Measurements from ENCODE around the gene PNPLA5.

The PNPLA5 gene

GRCh38 chr22:43895986-43896645, 4.3 kb upstream of the PNPLA5 start:
- H3K27ac ChIP-seq (ENCODE audit: low read length), result no peak overlapping the region
- H3K27me3 ChIP-seq (ENCODE audit: insufficient read depth, low read length, poor library complexity), result no peaks in the 10 kb centered on the region
- no peaks in the 10 kb centered on the region for H3K36me3 ChIP-seq (ENCODE audit: insufficient read depth, low read length)
- H2AFZ ChIP-seq (ENCODE audit: low read depth, low read length), result no peak overlapping the region
- no peaks in the 10 kb centered on the region for H3K4me1 ChIP-seq (ENCODE audit: insufficient read depth, low read length)
- TF ChIP-seq EZH2 (IDR thresholded peaks at IDR 0.05; ENCODE audit: borderline replicate concordance, low read depth, low read length, severe bottlenecking) (no peak), CTCF (IDR thresholded peaks at IDR 0.05; ENCODE audit: borderline replicate concordance, extremely low read depth, low read length, poor library complexity, severe bottlenecking) (no peak)
- H3K4me3 ChIP-seq (ENCODE audit: low read depth in 1 of 2, low read length in 2 of 2), result no peak overlapping the region
- H4K20me1 ChIP-seq (ENCODE audit: insufficient read depth, low read length), result peaks cover 17% of the 10 kb centered on the region
- H3K9ac ChIP-seq (ENCODE audit: low read depth, low read length), result no peak overlapping the region
- DNase-seq, result no peak
- H3K9me3 ChIP-seq (ENCODE audit: insufficient read depth, low read length, severe bottlenecking), result no peaks in the 10 kb centered on the region
- H3K79me2 ChIP-seq (ENCODE audit: insufficient read depth, low read length), result no peaks in the 10 kb centered on the region
- no peak overlapping the region for H3K4me2 ChIP-seq (ENCODE audit: insufficient read depth, low read length)
- no peak for ATAC-seq (ENCODE audit: insufficient read depth, low read depth)

GRCh38 chr22:43894122-43894521, 2.3 kb upstream of the PNPLA5 start:
- Histone ChIP-seq H3K79me2 (ENCODE audit: insufficient read depth, low read length) (no peaks in the 10 kb centered on the region), H3K4me2 (ENCODE audit: insufficient read depth, low read length) (no peak overlapping the region), H3K27ac (ENCODE audit: low read length) (no peak overlapping the region), H3K27me3 (ENCODE audit: insufficient read depth, low read length, poor library complexity) (no peaks in the 10 kb centered on the region), H4K20me1 (ENCODE audit: insufficient read depth, low read length) (peaks cover 17% of the 10 kb centered on the region; the same call in 1 of the 2 replicates), H3K4me1 (ENCODE audit: insufficient read depth, low read length) (no peaks in the 10 kb centered on the region), H3K4me3 (ENCODE audit: low read depth in 1 of 2, low read length in 2 of 2) (no peak overlapping the region), H3K36me3 (ENCODE audit: insufficient read depth, low read length) (no peaks in the 10 kb centered on the region), H2AFZ (ENCODE audit: low read depth, low read length) (no peak overlapping the region), H3K9me3 (ENCODE audit: insufficient read depth, low read length, severe bottlenecking) (no peaks in the 10 kb centered on the region), H3K9ac (ENCODE audit: low read depth, low read length) (no peak overlapping the region)
- TF ChIP-seq EZH2 (IDR thresholded peaks at IDR 0.05; ENCODE audit: borderline replicate concordance, low read depth, low read length, severe bottlenecking) (no peak), CTCF (IDR thresholded peaks at IDR 0.05; ENCODE audit: borderline replicate concordance, extremely low read depth, low read length, poor library complexity, severe bottlenecking) (no peak)
- DNase-seq (no peak), ATAC-seq (ENCODE audit: insufficient read depth, low read depth) (no peak)

GRCh38 chr22:43893266-43893665, 1.5 kb upstream of the PNPLA5 start:
- peaks cover 19% of the 10 kb centered on the region; the same call in 1 of the 2 replicates for H4K20me1 ChIP-seq (ENCODE audit: insufficient read depth, low read length)
- H3K4me2 ChIP-seq (ENCODE audit: insufficient read depth, low read length), result no peak overlapping the region
- ATAC-seq (ENCODE audit: insufficient read depth, low read depth) (no peak), DNase-seq (no peak)
- TF ChIP-seq CTCF (IDR thresholded peaks at IDR 0.05; ENCODE audit: borderline replicate concordance, extremely low read depth, low read length, poor library complexity, severe bottlenecking) (no peak), EZH2 (IDR thresholded peaks at IDR 0.05; ENCODE audit: borderline replicate concordance, low read depth, low read length, severe bottlenecking) (no peak)
- H3K9me3 ChIP-seq (ENCODE audit: insufficient read depth, low read length, severe bottlenecking), result no peaks in the 10 kb centered on the region
- no peaks in the 10 kb centered on the region for H3K27me3 ChIP-seq (ENCODE audit: insufficient read depth, low read length, poor library complexity)
- no peak overlapping the region for H3K9ac ChIP-seq (ENCODE audit: low read depth, low read length)
- H3K4me1 ChIP-seq (ENCODE audit: insufficient read depth, low read length), result no peaks in the 10 kb centered on the region
- H3K4me3 ChIP-seq (ENCODE audit: low read depth in 1 of 2, low read length in 2 of 2), result no peak overlapping the region
- H3K36me3 ChIP-seq (ENCODE audit: insufficient read depth, low read length), result no peaks in the 10 kb centered on the region
- no peak overlapping the region for H2AFZ ChIP-seq (ENCODE audit: low read depth, low read length)
- no peak overlapping the region for H3K27ac ChIP-seq (ENCODE audit: low read length)
- no peaks in the 10 kb centered on the region for H3K79me2 ChIP-seq (ENCODE audit: insufficient read depth, low read length)
